Fibroblast of the aortic adventitia (primary cell): Measurements from ENCODE around the gene CEP104. TPM values are rescaled to one million over a fixed set of nuclear protein-coding genes. Genes with fewer than 3 reads are reported as not detected.

Source experiments
- DNase-seq: peaks from one replicate; pipeline ENCODE4 v3.0.0-alpha.2; 2010; ENCODE audit warnings: low read depth
- H3K4me3 ChIP-seq: 2 replicates; pipeline ENCODE4 v1.5.1; 2011; ENCODE audit warnings: low read depth, mild to moderate bottlenecking, control low read depth, low read length, moderate library complexity
- CTCF ChIP-seq: IDR thresholded peaks from 2 replicates; pipeline ENCODE4 v1.5.1; 2011; ENCODE audit warnings: mild to moderate bottlenecking, low read length, control low read depth, inconsistent platforms; ENCODE audit not compliant: insufficient read depth
- total RNA-seq: library from RNA; depleted of rRNA; stranded (reverse); fragments of >200 nt; gene quantifications from 2 replicates; pipeline ENCODE4 v1.2.3, GENCODE V29; 2012; ENCODE audit warnings: low replicate concordance

Gene CEP104
- total RNA-seq, 1 donor = 16.9 TPM

- TF ChIP-seq CTCF = no peak
- H3K4me3 ChIP-seq = no peak overlapping the region
- DNase-seq = no peak
Measured at GRCh38 chr1:3886691-3887090, 29.7 kb upstream of the CEP104 start.

GRCh38 chr1:3886106-3886670 is 29.2 kb upstream of the CEP104 start:
- TF ChIP-seq CTCF = no peak
- no peak overlapping the region for H3K4me3 ChIP-seq
- DNase-seq = no peak

GRCh38 chr1:3885611-3886010 is 28.6 kb upstream of the CEP104 start:
- no peak for DNase-seq
- H3K4me3 ChIP-seq = no peak overlapping the region
- TF ChIP-seq CTCF = no peak

- no peak for DNase-seq
- no peak overlapping the region for H3K4me3 ChIP-seq
- no peak for TF ChIP-seq CTCF
Measured at GRCh38 chr1:3884966-3885365, 28.0 kb upstream of the CEP104 start.

- H3K4me3 ChIP-seq = no peak overlapping the region
- TF ChIP-seq CTCF = no peak
- no peak for DNase-seq
Measured at GRCh38 chr1:3883194-3883925, 26.3 kb upstream of the CEP104 start.

GRCh38 chr1:3881193-3881480 is 24.1 kb upstream of the CEP104 start:
- no peak for TF ChIP-seq CTCF
- no peak for DNase-seq
- H3K4me3 ChIP-seq = no peak overlapping the region
